Hematopoietic multipotent progenitor cell treated with erythropoietin and hydrocortisone succinate and interleukin-3 and kit ligand, for 8 days (in vitro differentiated cells): ENCODE results near the gene TBXAS1.
A peak's percentile ranks its signal among the peaks of the same experiment; 100 is the strongest.
"Not testable (repeated sequence)": the region's sequence is repeated elsewhere in the genome, so short reads cannot be mapped to it uniquely, and the experiment has no call there.

Source experiments
- DNase-seq: peaks from one replicate; pipeline ENCODE4 v3.0.0-alpha.2; 2015

Gene TBXAS1

DNA sequence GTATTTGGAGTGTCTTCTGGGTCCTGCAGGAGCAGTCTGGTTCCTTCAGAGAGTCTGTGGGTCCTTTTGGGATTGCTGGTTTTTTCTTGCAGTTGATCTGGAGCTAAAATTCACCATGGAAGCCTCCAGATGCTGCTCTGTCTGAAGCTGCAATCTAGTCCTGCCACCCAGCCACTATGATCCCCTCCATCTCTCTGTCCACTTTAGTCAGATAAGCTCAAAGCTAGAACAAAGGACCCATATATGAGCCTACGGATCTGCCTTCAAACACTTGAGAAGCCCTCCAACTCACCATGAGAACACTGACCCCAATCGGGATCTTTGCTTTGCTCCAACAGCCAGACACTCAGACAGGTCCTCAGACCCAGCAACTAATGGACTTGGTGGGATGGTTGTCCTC lies 618 bp upstream of the TBXAS1 start:
- no peak for DNase-seq

GRCh38 chr7:139829775-139830117 lies 682 bp downstream of the TBXAS1 start:
- DNase-seq = peak; percentile 36

DNA sequence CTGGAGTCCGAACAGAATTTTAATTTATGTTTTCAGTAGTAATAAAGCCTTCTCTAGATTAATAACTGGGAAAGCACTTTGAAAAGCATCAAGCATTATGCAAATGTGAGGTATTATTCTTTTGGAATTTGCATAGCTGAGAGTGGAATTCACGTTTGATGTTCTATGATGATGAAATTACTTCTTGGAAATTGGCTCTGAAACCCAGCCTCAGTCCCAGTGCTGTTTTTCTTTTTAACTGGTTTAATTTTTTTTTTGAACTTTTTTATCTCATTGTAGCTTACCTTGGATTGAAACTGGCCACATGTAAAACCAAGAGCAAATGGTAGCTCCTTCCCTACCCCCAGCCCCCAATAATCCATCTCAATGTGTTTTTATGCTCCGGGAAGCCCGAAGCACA lies 1.2 kb downstream of the TBXAS1 start:
- DNase-seq = no peak

- peak; percentile 14 for DNase-seq
Measured at GRCh38 chr7:139830782-139831501, 1.9 kb downstream of the TBXAS1 start.

- not testable (repeated sequence) for DNase-seq
Measured at GRCh38 chr7:139835848-139836247, 6.8 kb downstream of the TBXAS1 start.

- not testable (repeated sequence) for DNase-seq
Measured at GRCh38 chr7:139837291-139837690, 8.2 kb downstream of the TBXAS1 start.

DNA sequence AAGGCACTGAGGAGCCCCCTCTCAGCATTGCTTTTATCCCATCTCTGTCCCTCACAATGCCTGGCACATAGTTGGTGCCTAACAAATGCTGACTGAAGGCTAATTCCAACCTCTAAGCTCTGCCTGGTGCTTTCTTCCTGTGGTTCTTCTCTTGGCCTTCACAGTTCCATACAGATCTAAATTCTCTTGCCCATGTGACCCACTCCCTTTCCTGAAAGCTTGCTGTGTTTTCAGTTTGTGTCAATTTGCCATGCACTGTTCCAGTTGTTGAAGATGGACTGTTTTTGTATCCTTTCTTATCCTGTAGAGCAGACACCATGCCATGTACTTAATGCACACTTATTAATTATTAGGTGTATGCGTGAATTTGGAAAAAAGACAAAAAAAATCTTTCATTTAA lies 9.2 kb downstream of the TBXAS1 start:
- no peak for DNase-seq

GRCh38 chr7:139838876-139839275 lies 9.8 kb downstream of the TBXAS1 start:
- no peak for DNase-seq

- no peak for DNase-seq
Measured at GRCh38 chr7:139840776-139841175, 11.7 kb downstream of the TBXAS1 start.

DNA sequence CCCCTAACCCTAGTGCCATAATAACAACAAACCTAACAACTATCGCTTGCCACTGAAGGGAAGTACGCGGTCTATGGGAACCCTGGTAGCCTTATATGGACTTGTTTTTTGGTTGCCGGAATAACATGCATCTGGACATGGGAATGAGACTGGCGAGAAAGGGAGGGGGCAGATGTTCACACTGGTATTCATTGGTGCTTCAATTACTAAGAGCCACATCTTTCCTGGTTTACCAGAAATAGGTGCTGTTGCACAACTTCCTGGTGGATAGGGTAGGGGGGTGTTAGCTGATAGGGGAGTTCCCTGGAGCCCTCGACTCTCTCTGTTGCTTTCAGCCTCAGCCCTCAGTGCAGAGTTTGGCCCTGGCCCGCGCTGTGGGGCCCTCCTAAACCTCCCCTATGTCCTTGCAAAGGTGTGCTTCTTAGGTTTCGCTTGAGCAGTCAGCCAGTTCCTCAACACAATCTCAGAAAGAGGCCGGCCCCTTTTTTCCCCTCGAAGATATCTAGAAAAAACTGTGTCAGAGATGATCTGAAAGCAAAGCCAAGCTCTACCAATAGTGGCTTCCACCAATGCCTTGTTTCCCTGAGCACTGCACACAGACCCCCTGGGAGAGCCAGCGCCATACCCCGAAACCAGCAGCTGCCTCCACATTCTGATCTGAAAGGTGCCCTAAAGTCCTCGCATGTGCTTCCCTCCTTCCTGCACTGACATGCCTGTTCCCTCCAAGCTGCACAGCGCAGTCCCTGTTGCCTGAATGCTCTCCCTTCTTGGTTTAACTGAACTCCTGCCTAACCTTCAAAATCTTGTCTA lies 13.5 kb downstream of the TBXAS1 start:
- no peak for DNase-seq

DNA sequence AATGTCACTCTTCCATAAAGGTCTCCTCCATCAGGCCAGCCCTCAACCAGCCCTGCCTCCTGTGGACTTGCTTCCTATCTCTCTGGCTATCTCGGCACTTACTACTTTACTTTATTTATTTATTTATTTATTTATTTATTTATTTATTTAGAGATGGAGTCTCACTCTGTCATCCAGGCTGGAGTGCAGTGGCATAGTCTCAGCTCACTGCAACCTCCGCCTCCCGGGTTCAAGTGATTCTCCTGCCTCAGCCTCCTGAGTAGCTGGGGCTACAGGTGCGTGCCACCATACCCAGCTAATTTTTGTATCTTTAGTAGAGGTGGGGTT lies 14.1 kb downstream of the TBXAS1 start:
- not testable (repeated sequence) for DNase-seq

DNA sequence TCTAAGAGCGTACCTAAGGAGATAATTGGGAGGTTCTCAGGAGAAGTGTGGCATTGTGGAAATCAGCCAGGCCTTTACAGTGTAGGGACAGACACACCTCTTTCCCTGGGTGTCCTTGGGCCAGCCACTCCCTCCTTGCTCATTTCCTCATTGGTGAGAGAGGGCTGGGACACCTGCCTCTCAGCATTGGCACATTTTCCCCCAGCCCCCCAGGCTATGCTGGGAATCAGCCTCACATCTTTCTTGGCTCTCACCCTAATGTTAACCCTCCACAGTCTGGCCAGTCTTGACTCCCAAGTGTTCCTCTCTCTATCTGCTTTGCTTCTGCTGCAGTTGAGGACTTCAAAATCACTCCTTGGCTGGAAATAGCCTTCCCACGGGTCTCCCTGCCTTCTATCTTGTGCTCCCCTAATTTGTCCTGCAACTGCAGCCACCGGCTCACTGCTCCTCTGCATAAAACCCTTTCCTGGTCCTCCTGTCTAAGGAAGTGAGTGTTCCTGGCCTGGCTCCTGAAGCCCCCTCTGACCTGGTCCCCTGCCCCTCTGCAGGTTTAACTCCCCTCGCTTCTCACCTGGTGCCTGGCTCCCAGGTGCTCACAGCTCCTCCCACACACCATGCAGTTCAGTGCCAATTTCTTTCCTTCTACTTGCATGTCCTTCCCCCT lies 15.8 kb downstream of the TBXAS1 start:
- no peak for DNase-seq

DNA sequence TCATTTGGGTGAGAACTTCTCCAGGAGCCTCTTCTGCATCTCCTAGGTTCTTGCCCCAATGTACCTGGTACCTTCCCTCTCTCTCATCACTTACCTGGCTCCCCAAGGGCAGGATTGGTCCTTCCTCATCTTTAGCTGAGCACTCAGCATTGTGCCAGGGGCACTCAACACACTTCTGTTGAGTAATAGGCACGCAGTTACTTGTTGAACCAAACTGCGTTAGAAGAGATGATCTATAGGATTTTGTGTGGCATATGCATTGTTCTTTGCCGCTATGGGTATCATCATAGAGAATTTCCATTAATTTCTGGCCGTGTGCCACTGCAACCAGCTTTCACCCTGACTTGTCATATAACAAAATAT lies 16.4 kb downstream of the TBXAS1 start:
- no peak for DNase-seq

DNA sequence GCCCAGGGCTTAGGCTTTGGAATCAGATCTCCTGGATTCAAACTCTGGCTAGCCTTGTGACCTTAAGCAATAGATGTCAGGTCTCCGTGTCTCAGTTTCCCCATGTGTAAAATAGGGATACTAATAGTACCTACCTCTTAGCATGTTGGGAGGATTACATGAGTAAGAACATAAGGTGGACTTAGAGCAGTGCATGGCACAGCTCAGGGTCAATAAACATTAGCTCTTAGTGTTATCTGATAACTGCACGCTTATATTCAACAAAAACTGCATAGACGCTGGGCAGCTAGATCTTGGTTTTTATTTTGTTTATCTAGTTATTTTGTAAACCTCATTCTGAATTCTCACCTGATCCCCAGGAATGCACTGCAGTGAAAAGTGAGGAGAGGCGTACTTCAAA lies 17.2 kb downstream of the TBXAS1 start:
- no peak for DNase-seq

GRCh38 chr7:139848274-139848673 lies 19.2 kb downstream of the TBXAS1 start:
- DNase-seq = no peak

DNA sequence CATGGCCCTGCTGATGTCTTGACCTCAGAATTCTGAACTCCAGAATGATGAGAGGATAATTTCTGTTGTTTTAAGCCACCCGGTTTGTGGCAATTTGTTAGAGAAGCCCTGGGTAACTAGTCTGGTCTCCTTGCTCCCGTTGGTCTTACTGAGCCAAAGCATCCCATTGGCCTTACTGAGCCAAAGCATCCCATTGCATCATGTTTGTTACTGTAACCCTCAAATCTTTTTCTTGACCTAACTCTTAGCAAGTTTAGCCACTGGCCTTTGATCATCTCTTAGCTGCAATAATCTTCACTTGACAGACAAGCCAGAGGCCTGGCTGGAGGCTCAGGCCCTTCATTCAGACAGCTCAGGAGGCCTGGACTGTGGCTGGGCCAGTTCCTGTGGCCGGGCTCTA lies 21.8 kb downstream of the TBXAS1 start:
- no peak for DNase-seq

DNA sequence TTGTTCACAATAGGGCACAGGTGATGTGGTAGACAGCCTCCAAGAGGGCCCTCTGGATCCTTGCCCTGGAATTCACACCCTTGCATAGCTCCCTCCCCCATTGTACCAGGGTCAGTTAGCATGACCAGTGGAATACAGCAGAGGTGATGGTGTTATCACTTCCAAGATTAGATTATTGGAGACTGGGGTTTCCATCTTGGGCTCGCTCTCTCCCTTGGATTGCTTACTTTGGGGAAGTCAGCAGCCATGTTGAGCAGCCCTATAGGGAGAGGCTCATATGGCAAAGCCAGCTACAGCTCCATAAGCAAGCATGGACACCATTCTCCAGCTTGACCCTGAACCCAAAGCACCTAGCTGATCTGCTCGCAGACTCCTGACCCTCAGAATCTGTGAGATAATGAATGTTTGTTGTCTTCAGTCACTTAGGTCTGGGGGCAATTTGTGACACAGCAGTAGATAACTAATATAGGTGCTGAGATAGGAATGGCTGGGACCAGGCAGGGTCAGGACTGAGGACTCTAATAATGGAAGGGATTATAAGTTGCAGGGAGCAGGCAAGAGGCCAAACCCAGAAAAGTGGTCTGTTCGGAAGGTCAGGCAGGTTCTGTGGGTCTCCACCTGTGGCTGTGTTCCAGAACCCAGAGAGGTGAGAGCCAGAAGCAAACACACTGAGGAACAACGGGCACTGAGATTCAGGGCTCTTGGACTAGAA lies 22.9 kb downstream of the TBXAS1 start:
- no peak for DNase-seq

GRCh38 chr7:139852482-139852845 lies 23.4 kb downstream of the TBXAS1 start:
- DNase-seq = no peak

- no peak for DNase-seq
Measured at GRCh38 chr7:139853506-139854123, 24.6 kb downstream of the TBXAS1 start.

DNA sequence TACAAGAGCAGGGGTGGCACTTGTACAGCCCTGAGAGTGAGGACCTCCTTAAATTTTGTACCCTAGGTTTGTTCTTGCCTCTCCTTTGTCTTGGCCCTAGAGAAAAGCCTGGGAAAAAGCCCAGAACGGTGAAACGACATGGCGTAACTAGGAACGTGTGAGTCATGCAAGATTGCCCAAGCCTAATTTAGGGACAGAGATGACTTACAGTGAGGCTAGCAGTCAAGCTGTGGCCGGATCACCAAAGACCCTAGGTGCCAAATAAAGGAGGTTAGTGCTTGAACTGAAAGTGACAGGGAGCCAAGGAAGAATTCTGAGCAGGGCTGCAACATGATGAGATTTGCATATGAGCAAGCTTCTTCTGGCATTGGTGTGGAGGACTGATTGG lies 25.1 kb downstream of the TBXAS1 start:
- DNase-seq = no peak

- DNase-seq = no peak
Measured at GRCh38 chr7:139854803-139855497, 25.9 kb downstream of the TBXAS1 start.

GRCh38 chr7:139855498-139856270 lies 26.6 kb downstream of the TBXAS1 start:
- peak; percentile 50 for DNase-seq
